ENCODE data around the gene EML5.

GRCh38 chr14:88829188-88829587, 36.4 kb upstream of the EML5 start:
- TF ChIP-seq, protein P1, sequence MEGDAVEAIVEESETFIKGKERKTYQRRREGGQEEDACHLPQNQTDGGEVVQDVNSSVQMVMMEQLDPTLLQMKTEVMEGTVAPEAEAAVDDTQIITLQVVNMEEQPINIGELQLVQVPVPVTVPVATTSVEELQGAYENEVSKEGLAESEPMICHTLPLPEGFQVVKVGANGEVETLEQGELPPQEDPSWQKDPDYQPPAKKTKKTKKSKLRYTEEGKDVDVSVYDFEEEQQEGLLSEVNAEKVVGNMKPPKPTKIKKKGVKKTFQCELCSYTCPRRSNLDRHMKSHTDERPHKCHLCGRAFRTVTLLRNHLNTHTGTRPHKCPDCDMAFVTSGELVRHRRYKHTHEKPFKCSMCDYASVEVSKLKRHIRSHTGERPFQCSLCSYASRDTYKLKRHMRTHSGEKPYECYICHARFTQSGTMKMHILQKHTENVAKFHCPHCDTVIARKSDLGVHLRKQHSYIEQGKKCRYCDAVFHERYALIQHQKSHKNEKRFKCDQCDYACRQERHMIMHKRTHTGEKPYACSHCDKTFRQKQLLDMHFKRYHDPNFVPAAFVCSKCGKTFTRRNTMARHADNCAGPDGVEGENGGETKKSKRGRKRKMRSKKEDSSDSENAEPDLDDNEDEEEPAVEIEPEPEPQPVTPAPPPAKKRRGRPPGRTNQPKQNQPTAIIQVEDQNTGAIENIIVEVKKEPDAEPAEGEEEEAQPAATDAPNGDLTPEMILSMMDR (IDR thresholded peaks at IDR 0.05) = no peak
- TF ChIP-seq EP300 (IDR thresholded peaks at IDR 0.05) (no peak), POLR2A (IDR thresholded peaks at IDR 0.05) (no peak)
